HL-60 (cell line): ENCODE results near the gene UNC45A.
"Not testable (repeated sequence)": the region's sequence is repeated elsewhere in the genome, so short reads cannot be mapped to it uniquely, and the experiment has no call there.

ENCODE experiments used
- DNase-seq, 2 experiments: peaks; one replicate each; pipeline ENCODE4 v3.0.0-alpha.2; 2010 to 2020; ENCODE audit warnings: low read depth in 1 of 2, low spot score in 1 of 2
- H3K27ac ChIP-seq: fragments of 250-450 bp; sonication (Bioruptor Pico); replicated peaks from 2 replicates; pipeline ENCODE4 v1.5.1; 2020; ENCODE audit warnings: mild to moderate bottlenecking, moderate library complexity
- H3K27me3 ChIP-seq: fragments of 250-450 bp; sonication (Bioruptor Pico); 2 replicates; pipeline ENCODE4 v1.5.1; 2021; ENCODE audit warnings: mild to moderate bottlenecking, moderate library complexity; ENCODE audit not compliant: insufficient read depth, poor library complexity, severe bottlenecking
- H3K4me3 ChIP-seq: replicated peaks from 2 replicates; pipeline ENCODE4 v1.5.1; 2011; ENCODE audit warnings: mild to moderate bottlenecking, control low read depth, low read length; ENCODE audit not compliant: insufficient read depth
- CTCF ChIP-seq: IDR thresholded peaks from one replicate; pipeline ENCODE4 v1.5.1; 2011; ENCODE audit warnings: low read length, control low read depth, inconsistent platforms; ENCODE audit not compliant: insufficient read depth
- GABPA ChIP-seq: IDR thresholded peaks from 2 replicates; pipeline ENCODE4 v1.6.1; 2012; ENCODE audit warnings: low read depth
- POLR2AphosphoS5 ChIP-seq: IDR thresholded peaks from 2 replicates; pipeline ENCODE4 v1.6.1; 2012; ENCODE audit warnings: low read depth
- REST ChIP-seq: IDR thresholded peaks from 2 replicates; pipeline ENCODE4 v1.6.1; 2012; ENCODE audit warnings: low read depth; ENCODE audit not compliant: insufficient replicate concordance
- SPI1 ChIP-seq: IDR thresholded peaks from 2 replicates; pipeline ENCODE4 v1.6.1; 2012; ENCODE audit warnings: low read depth, mild to moderate bottlenecking, borderline replicate concordance

The UNC45A gene

GRCh38 chr15:90897131-90897655 is 37.9 kb upstream of the UNC45A start:
- TF ChIP-seq SPI1 = peak; percentile 75; the same call in 1 of the 2 replicates
- H3K4me3 ChIP-seq, H3K27me3 ChIP-seq: not testable (repeated sequence)
- peak overlapping the region; percentile 38 for H3K27ac ChIP-seq
- DNase-seq = peak; percentile 45 to 63

GRCh38 chr15:90901175-90902039 is 33.7 kb upstream of the UNC45A start:
- TF ChIP-seq CTCF (no peak), REST (no peak), GABPA (no peak), POLR2AphosphoS5 (no peak), SPI1 (no peak)
- no peak for DNase-seq
- no peaks in the 10 kb centered on the region for H3K27me3 ChIP-seq
- peak overlapping the region; percentile 86 for H3K27ac ChIP-seq
- peak overlapping the region; percentile 51 for H3K4me3 ChIP-seq

GRCh38 chr15:90902040-90902839 is 32.8 kb upstream of the UNC45A start:
- H3K27me3 ChIP-seq = no peaks in the 10 kb centered on the region
- TF ChIP-seq SPI1 (no peak), REST (no peak), POLR2AphosphoS5 (peak; percentile 65; the same call in 1 of the 2 replicates), CTCF (peak; percentile 66)
- peak overlapping the region; percentile 67 for H3K4me3 ChIP-seq
- DNase-seq = peak; percentile 72 to 84
- H3K27ac ChIP-seq = peak overlapping the region; percentile 86
